ENCODE results near the gene GABARAPL1. TPM values are rescaled to one million over a fixed set of nuclear protein-coding genes. Genes with fewer than 3 reads are reported as not detected.

The GABARAPL1 gene
- total RNA-seq, 1 donor from 2014 or later = 42.3 TPM

DNA sequence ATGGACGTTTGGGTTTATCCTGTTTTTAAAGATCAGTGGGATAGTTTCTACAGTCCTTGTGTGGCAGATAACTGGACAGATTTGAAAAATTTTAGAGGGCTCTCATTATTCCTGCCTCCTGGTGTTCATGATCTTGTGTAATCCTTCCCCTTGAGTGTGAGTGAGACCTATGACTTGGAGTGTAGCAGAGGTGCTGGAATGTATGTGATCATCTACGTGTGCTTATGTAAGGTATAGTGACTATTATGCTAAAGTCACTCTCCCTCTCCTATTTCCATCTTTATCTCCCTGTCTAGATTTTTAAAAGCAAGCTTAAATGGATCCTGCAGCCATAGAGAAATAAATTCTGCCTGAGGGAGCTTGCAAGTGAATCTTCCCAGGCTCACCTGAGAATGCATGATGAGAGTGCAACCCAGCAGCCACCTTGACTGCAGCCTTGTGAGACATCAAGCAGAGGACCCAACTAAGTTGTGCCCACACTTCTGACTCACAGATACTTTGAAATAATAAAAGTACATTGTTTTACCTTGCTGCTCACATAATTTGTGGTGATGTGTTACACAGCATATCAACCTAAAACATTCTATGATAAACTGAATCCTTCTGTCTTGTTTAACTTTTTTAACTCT lies 37.6 kb upstream of the GABARAPL1 start:
- no peak for DNase-seq (ENCODE audit: low read depth)
- TF ChIP-seq, protein P1, sequence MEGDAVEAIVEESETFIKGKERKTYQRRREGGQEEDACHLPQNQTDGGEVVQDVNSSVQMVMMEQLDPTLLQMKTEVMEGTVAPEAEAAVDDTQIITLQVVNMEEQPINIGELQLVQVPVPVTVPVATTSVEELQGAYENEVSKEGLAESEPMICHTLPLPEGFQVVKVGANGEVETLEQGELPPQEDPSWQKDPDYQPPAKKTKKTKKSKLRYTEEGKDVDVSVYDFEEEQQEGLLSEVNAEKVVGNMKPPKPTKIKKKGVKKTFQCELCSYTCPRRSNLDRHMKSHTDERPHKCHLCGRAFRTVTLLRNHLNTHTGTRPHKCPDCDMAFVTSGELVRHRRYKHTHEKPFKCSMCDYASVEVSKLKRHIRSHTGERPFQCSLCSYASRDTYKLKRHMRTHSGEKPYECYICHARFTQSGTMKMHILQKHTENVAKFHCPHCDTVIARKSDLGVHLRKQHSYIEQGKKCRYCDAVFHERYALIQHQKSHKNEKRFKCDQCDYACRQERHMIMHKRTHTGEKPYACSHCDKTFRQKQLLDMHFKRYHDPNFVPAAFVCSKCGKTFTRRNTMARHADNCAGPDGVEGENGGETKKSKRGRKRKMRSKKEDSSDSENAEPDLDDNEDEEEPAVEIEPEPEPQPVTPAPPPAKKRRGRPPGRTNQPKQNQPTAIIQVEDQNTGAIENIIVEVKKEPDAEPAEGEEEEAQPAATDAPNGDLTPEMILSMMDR (conservative IDR thresholded peaks at IDR 0.05; ENCODE audit: low read depth, low read length) = no peak
- H3K4me3 ChIP-seq (ENCODE audit: low read depth, low read length) = no peak overlapping the region

DNA sequence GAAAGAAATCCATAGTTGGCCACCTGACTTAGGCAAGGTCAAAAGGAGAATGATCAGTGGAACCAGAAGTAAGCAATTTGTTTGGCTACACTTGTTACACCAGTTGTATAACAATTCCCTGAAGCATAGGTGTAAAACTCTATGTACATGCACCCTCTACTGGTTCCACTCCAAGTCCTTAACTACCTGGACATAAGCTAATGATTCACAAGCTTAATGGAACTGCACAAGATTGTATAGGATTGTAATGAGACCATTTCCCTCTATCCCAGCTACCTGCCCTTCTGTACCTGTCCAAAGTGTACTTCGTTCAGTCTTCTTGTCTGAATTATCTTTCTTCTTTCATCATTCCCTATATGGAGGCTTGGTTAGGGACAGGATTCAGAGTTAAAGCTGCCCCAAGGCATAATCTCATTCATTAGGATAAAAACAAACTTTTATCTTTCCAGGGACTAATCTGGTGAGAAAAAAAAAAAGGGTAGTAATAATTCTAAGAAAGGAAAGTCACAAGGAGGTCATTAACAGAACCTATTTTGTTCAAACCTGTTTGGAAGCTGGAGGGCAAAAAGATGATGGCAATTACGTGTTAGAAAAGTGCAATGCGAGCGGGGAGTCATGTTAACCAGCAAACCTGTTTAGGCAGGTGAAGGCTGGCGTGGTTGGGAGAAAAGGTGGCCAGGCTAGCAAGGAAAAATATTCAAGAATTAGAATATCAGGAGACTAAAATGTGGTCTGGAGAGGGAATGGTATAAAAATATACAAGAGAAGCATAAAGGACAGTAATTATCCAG lies 36.6 kb upstream of the GABARAPL1 start:
- no peak for DNase-seq (ENCODE audit: low read depth)
- H3K4me3 ChIP-seq (ENCODE audit: low read depth, low read length) = no peak overlapping the region
- TF ChIP-seq, protein P1 (conservative IDR thresholded peaks at IDR 0.05; ENCODE audit: low read depth, low read length) = peak; percentile 15

DNA sequence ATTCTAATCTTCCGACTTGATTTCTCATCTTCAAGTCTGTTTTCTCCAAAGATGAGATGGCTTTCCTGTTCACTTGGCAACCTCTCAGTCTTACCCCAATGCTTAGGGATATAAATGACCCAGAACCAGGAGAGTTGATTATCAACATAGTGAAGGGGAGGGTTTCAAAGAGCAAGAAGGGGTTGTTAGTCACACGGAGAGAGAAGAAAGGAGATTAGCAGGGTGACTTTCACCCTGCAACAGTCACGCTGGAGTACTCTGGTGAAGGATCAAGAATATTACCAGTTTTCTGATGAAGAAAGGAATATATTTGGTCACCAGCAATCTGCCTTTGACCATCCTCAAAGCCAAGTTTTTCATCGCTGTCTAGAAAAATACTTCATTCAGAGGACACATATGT lies 33.9 kb upstream of the GABARAPL1 start, which contains the start of gene TMEM52B:
Gene TMEM52B (plus strand): TSS at position 212 of the 400 bp plus-strand sequence. CDS start 543 bp downstream, outside the sequence.
- H3K4me3 ChIP-seq (ENCODE audit: low read depth, low read length) = no peak within 1 kb of the TSS
- TF ChIP-seq, protein P1 (conservative IDR thresholded peaks at IDR 0.05; ENCODE audit: low read depth, low read length) = no peak
- peak; percentile 29 for DNase-seq (ENCODE audit: low read depth)

DNA sequence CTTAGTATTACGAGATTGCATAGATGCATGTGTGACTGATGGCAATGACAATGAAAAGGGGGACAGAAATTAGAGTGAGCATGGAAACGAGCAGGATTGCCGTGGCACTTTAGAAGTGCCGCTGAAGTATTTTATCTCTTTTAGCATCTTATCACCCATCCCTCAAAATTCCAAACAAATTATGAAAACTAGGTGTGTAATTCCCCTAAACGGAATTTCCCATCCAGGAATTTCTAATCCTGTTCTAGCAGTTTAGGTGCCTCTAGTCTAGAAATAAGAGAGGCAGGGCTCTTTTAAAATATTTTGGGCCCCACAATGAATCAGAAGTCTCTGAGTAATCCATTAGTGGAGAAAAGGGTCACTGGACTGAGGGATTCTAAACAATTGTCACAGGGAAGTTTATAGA lies 32.9 kb upstream of the GABARAPL1 start:
- no peak for DNase-seq (ENCODE audit: low read depth)

DNA sequence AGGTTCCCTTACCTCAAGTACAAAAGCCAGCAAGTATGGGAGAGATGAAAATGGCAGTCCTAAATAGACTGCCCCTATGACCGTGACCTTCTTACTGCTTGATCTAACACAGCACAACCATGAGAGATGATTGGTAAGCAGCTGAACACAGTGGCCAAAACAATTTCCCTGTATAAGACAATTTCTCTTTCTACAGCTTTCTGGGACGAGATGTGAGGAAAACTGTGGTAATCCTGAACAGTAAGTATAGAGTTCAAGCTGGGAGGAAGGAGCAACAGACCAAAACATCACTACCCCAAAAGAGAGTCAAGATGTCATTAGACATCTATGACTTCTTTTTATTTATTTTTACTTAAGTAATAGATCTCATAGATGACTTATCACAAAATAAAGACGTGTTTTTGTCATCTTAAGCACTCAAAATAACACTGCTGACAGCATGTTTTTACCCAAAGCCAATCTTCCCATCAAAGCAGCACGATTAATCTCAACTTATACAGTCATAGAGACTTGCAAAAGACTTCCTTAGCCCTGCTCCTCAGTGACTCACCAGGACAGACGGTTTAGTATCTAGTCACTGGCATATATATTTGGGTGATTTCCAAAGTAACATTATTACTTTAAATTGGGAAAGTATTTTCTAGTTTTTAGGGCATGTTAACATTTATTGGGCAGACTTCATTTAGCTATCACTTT lies 30.2 kb upstream of the GABARAPL1 start:
- DNase-seq (ENCODE audit: low read depth) = no peak
- no peak overlapping the region for H3K4me3 ChIP-seq (ENCODE audit: low read depth, low read length)

More for the DNA sequence above, 32.9 kb upstream of the GABARAPL1 start:
- TF ChIP-seq, protein P1 (conservative IDR thresholded peaks at IDR 0.05; ENCODE audit: low read depth, low read length) = no peak
- no peak overlapping the region for H3K4me3 ChIP-seq (ENCODE audit: low read depth, low read length)

DNA sequence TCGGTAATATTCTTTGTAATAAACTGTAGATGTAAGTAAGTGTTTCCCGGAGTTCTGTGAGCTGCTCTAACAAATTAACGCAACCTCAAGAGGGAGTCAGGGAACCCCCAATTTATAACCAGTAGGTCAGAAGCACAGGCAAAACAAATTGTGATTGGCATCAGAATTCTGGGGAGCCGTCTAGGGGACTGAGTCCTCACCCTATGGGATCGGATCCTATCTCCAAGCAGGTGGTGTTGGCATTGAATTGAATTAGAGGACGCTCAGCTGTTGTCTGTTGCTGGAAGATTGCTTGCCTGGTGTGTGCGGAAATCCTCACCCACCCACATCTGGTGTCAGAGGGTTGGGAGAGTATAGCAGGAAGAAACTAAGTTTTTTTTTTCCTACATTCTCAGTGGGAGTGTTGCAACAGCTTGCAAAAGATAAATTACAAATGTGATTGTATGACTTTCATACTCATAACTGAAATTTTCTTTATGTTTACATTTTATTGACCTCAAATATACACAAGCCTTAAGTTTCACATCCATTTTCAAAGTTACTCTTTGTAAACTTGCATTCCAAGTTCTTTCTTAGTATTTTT lies 28.3 kb upstream of the GABARAPL1 start:
- DNase-seq (ENCODE audit: low read depth) = no peak
- H3K4me3 ChIP-seq (ENCODE audit: low read depth, low read length) = no peak overlapping the region
- TF ChIP-seq, protein P1 (conservative IDR thresholded peaks at IDR 0.05; ENCODE audit: low read depth, low read length) = no peak

More for the DNA sequence above, 30.2 kb upstream of the GABARAPL1 start:
- TF ChIP-seq, protein P1 (conservative IDR thresholded peaks at IDR 0.05; ENCODE audit: low read depth, low read length) = no peak

Data from epithelial cell of proximal tubule (primary cell).